Measurements from ENCODE around the gene SCNN1B.

SCNN1B gene

DNA sequence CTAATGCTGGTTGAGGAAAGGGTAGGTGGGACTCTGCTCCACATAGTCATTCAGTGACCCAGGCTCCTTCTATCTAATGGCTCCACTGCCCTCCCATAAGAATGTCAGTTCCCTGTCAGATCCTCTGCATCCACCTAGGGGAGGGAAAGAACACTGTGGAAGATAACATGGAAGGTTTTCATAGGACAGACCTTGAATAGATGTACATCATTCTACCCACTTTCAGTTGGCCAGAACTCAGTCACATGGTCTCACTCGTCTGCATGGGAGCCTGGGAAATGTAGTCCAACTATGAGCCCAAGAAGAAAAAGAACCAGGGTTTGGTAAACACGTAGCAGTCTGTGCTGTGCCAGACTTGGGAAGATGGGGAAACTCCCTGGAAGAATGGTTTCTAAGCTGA, 27.1 kb upstream of the SCNN1B start:
- Mint-ChIP-seq H3K36me3 (ENCODE audit: low read depth) (no peaks in the 10 kb centered on the region), H3K4me1 (peaks cover 6% of the 10 kb centered on the region), H3K27me3 (ENCODE audit: low read depth) (peaks cover 4% of the 10 kb centered on the region), H3K4me3 (no peak overlapping the region), H3K9me3 (no peaks in the 10 kb centered on the region), H3K27ac (no peak overlapping the region)
- TF ChIP-seq, protein P1, sequence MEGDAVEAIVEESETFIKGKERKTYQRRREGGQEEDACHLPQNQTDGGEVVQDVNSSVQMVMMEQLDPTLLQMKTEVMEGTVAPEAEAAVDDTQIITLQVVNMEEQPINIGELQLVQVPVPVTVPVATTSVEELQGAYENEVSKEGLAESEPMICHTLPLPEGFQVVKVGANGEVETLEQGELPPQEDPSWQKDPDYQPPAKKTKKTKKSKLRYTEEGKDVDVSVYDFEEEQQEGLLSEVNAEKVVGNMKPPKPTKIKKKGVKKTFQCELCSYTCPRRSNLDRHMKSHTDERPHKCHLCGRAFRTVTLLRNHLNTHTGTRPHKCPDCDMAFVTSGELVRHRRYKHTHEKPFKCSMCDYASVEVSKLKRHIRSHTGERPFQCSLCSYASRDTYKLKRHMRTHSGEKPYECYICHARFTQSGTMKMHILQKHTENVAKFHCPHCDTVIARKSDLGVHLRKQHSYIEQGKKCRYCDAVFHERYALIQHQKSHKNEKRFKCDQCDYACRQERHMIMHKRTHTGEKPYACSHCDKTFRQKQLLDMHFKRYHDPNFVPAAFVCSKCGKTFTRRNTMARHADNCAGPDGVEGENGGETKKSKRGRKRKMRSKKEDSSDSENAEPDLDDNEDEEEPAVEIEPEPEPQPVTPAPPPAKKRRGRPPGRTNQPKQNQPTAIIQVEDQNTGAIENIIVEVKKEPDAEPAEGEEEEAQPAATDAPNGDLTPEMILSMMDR (IDR thresholded peaks at IDR 0.05; ENCODE audit: unreplicated experiment in 3 of 3) = no peak

DNA sequence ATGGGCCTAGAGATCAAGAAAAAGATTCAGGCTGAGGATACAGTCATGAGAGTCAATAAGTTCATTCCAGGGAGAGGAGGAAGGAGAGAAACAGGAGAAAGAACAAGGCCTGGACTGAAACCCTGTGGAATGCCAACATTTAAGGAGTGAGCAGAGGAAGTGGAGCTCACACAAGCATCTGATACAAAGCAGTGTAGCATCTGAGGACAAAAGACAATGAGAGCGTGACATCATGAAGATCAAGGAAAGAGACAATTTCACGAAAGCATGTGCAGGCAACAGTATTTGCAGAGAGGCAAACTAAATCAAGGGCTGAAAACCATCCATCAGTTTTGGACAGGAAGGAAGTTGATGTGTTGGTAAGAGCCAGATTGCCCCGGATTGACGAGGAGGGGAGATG, 25.3 kb upstream of the SCNN1B start:
- peaks cover 4% of the 10 kb centered on the region for H3K27me3 Mint-ChIP-seq (ENCODE audit: low read depth)
- TF ChIP-seq, protein P1 (IDR thresholded peaks at IDR 0.05; ENCODE audit: unreplicated experiment in 3 of 3) = no peak

DNA sequence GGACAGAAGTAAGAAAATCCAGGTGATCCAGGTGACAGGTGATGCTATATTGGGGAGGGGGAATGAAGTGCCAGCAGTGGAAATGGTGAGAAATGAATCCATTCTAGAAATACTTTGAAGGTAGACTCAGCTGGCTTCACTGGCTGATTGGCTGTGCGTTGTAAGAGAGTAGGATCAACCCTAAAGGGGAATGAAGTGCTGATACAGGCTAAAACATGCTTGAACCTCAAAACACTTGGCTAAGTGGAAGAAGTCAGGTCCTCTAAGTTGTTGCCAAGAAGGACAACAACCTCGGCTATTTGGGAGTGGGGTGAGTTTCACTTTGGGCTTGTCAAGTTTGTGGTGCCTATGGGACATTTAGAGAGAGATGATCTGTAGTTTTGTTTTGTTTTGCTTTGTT, 24.1 kb upstream of the SCNN1B start:
- TF ChIP-seq, protein P1 (IDR thresholded peaks at IDR 0.05; ENCODE audit: unreplicated experiment in 3 of 3) = no peak
- no peak overlapping the region for H3K27ac Mint-ChIP-seq

More for the DNA sequence above, 25.3 kb upstream of the SCNN1B start:
- no peak overlapping the region for H3K27ac Mint-ChIP-seq
- H3K9me3 Mint-ChIP-seq = no peaks in the 10 kb centered on the region
- no peaks in the 10 kb centered on the region for H3K36me3 Mint-ChIP-seq (ENCODE audit: low read depth)
- H3K4me3 Mint-ChIP-seq = no peak overlapping the region
- H3K4me1 Mint-ChIP-seq = peaks cover 7% of the 10 kb centered on the region

DNA sequence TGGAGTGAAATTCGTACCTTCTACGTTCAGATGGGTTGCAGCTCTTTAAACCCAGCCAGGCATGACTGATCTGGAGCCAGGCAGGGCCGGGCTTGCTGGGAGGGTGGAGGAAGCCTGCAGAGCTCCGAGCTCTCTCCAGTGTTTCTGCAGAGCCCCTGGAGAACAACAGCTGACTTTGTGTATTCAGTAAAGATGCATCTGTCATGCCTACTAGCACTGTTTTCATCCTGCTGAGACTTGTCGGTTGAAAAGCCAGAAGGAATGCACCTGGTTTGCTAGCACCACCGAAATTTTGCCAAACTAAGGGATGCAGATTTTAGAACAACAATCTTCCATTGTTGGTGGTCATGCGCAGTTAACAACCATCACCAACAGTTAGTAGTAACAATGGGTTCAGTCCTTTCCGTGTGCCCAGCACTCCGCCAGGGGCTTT, 22.4 kb upstream of the SCNN1B start:
- peak overlapping the region in 1 of 3 experiments; percentile 26 for H3K27ac Mint-ChIP-seq
- no peaks in the 10 kb centered on the region for H3K36me3 Mint-ChIP-seq (ENCODE audit: low read depth)
- TF ChIP-seq, protein P1 (IDR thresholded peaks at IDR 0.05; ENCODE audit: unreplicated experiment in 3 of 3) = no peak
- no peaks in the 10 kb centered on the region for H3K9me3 Mint-ChIP-seq
- peaks cover 19% of the 10 kb centered on the region for H3K27me3 Mint-ChIP-seq (ENCODE audit: low read depth)
- H3K4me3 Mint-ChIP-seq = no peak overlapping the region
- peaks cover 7% of the 10 kb centered on the region for H3K4me1 Mint-ChIP-seq

More for the DNA sequence above, 24.1 kb upstream of the SCNN1B start:
- Mint-ChIP-seq H3K4me1 (peaks cover 7% of the 10 kb centered on the region), H3K4me3 (no peak overlapping the region), H3K36me3 (ENCODE audit: low read depth) (no peaks in the 10 kb centered on the region), H3K27me3 (ENCODE audit: low read depth) (peaks cover 10% of the 10 kb centered on the region), H3K9me3 (no peaks in the 10 kb centered on the region)

DNA sequence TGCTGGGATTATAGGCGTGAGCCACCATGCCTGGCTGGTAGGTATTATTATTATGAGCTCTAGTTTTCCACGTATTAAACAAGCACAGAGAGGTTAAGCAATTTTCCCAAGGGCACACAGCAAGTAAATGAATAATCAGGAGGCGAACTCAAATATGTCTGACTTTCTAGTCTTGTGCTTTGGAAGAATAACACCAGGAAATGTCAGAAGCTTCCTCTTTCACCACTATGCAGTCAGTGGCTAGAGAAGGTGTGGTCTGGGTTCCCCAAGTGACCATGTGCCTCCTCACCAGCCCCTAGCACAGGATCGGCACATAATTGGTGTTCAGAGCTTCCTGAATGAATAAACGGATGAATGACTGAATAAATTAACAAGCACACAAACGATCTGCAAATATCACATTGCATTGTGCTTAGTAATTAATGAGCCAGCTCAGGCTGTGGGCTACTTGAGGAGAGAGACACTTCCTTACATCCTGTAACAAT, 21.6 kb upstream of the SCNN1B start:
- no peak overlapping the region for H3K27ac Mint-ChIP-seq
- no peaks in the 10 kb centered on the region for H3K9me3 Mint-ChIP-seq
- TF ChIP-seq, protein P1 (IDR thresholded peaks at IDR 0.05; ENCODE audit: unreplicated experiment in 3 of 3) = no peak
- no peaks in the 10 kb centered on the region for H3K36me3 Mint-ChIP-seq (ENCODE audit: low read depth)
- H3K4me3 Mint-ChIP-seq = no peak overlapping the region
- H3K27me3 Mint-ChIP-seq (ENCODE audit: low read depth) = peaks cover 17% of the 10 kb centered on the region
- H3K4me1 Mint-ChIP-seq = peaks cover 7% of the 10 kb centered on the region

DNA sequence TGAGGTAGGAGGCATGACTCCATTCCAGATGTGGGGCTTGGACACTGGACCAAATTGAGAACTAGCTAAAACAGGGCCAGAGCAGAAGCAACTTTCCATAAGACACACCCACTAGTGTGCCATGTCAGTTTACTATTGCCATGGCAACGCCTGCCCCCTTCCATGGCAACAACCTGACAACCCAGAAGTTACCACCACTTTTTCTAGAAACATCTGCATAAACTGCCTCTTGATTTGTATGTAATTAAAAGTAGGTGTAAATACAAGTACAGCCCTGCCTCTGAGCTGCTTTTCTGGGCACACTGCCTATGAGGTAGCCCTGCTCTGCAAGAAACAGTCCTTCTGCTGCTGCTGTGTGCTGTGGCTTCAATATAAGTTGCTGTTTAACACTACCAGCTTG, 19.5 kb upstream of the SCNN1B start:
- H3K4me3 Mint-ChIP-seq = no peak overlapping the region
- H3K9me3 Mint-ChIP-seq = no peaks in the 10 kb centered on the region
- H3K27ac Mint-ChIP-seq = no peak overlapping the region
- H3K36me3 Mint-ChIP-seq (ENCODE audit: low read depth) = no peaks in the 10 kb centered on the region
- TF ChIP-seq, protein P1 (IDR thresholded peaks at IDR 0.05; ENCODE audit: unreplicated experiment in 3 of 3) = no peak
- peaks cover 7% of the 10 kb centered on the region for H3K4me1 Mint-ChIP-seq
- peaks cover 15% of the 10 kb centered on the region for H3K27me3 Mint-ChIP-seq (ENCODE audit: low read depth)
